ENCODE results near the gene GALNT13.

Gene GALNT13

DNA sequence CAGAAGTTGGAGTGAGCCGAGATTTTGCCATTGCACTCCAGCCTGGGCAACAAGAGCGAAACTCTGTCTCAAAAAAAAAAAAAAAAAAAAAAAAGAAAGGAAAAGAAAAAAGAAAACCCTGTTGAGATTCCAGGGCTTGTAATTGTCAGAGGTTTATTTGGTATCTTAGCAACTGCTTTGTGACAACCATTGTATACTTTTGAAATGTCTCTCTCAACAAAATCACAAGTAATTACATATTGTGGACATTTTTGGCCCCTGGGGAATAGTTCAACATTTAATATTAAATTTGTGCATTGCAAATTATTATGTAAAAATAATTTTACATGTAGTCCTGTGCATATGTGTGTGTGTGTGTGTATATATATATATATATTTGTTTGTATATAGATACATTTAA, 270.8 kb downstream of the GALNT13 start:
- TF ChIP-seq POLR2AphosphoS5 (IDR thresholded peaks at IDR 0.05; ENCODE audit: low read depth, low read length) (no peak), FOXP2 (optimal IDR thresholded peaks at IDR 0.05; ENCODE audit: borderline replicate concordance, extremely low read depth, extremely low read length, insufficient read depth) (no peak), SIN3A (IDR thresholded peaks at IDR 0.05; ENCODE audit: borderline replicate concordance, insufficient read depth, low read length) (no peak)

DNA sequence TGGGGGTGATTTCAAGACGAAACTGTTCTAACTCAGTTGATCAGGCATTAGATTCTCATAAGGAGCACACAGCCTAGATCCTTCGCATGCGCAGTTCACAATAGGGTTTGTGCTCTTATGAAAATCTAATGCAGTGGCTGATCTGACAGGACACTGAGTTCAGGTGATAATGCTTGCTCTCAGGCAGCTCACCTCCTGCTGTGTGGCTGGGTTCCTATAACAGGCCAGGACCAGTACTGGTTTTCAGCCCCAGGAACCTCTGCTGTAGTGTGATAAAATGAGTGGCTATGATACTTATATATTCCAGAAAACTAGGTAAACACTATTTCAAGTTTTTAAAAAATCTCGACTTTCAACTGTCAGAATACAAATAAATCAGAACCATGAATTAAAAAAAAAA, 271.4 kb downstream of the GALNT13 start:
- TF ChIP-seq SIN3A (IDR thresholded peaks at IDR 0.05; ENCODE audit: borderline replicate concordance, insufficient read depth, low read length) (no peak), TAF1 (IDR thresholded peaks at IDR 0.05; ENCODE audit: borderline replicate concordance, insufficient read depth, low read length) (no peak), POLR2AphosphoS5 (IDR thresholded peaks at IDR 0.05; ENCODE audit: low read depth, low read length) (no peak), FOXP2 (optimal IDR thresholded peaks at IDR 0.05; ENCODE audit: borderline replicate concordance, extremely low read depth, extremely low read length, insufficient read depth) (no peak)
- TF ChIP-seq, protein P1, sequence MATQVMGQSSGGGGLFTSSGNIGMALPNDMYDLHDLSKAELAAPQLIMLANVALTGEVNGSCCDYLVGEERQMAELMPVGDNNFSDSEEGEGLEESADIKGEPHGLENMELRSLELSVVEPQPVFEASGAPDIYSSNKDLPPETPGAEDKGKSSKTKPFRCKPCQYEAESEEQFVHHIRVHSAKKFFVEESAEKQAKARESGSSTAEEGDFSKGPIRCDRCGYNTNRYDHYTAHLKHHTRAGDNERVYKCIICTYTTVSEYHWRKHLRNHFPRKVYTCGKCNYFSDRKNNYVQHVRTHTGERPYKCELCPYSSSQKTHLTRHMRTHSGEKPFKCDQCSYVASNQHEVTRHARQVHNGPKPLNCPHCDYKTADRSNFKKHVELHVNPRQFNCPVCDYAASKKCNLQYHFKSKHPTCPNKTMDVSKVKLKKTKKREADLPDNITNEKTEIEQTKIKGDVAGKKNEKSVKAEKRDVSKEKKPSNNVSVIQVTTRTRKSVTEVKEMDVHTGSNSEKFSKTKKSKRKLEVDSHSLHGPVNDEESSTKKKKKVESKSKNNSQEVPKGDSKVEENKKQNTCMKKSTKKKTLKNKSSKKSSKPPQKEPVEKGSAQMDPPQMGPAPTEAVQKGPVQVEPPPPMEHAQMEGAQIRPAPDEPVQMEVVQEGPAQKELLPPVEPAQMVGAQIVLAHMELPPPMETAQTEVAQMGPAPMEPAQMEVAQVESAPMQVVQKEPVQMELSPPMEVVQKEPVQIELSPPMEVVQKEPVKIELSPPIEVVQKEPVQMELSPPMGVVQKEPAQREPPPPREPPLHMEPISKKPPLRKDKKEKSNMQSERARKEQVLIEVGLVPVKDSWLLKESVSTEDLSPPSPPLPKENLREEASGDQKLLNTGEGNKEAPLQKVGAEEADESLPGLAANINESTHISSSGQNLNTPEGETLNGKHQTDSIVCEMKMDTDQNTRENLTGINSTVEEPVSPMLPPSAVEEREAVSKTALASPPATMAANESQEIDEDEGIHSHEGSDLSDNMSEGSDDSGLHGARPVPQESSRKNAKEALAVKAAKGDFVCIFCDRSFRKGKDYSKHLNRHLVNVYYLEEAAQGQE (IDR thresholded peaks at IDR 0.05; ENCODE audit: insufficient read depth in 1 of 2, low read depth in 2 of 2, low read length in 2 of 2): no peak

DNA sequence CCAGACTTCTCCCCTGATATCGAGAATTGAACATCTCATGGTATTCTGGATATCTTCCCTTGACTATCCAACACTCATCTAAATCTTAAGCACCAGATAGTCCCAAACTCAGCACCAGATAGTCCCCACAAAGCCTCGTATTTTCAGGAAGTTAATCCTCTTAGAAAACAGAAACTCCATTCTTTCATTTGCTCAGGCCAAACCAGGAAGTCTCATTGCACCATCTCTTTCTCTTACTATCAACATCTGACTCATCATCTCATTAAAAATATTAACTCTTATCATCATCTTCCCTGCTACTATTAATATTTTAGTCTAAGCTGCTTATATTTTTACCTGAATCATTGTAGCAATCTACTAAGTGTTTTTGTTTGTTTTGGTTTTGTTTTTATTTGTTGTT, 286.4 kb downstream of the GALNT13 start:
- TF ChIP-seq, protein P1 (IDR thresholded peaks at IDR 0.05; ENCODE audit: insufficient read depth in 1 of 2, low read depth in 2 of 2, low read length in 2 of 2): no peak
- no peak for TF ChIP-seq POLR2AphosphoS5 (IDR thresholded peaks at IDR 0.05; ENCODE audit: low read depth, low read length)
- no peak for TF ChIP-seq TAF1 (IDR thresholded peaks at IDR 0.05; ENCODE audit: borderline replicate concordance, insufficient read depth, low read length)
- TF ChIP-seq FOXP2 (optimal IDR thresholded peaks at IDR 0.05; ENCODE audit: borderline replicate concordance, extremely low read depth, extremely low read length, insufficient read depth): no peak
- no peak for TF ChIP-seq SIN3A (IDR thresholded peaks at IDR 0.05; ENCODE audit: borderline replicate concordance, insufficient read depth, low read length)

DNA sequence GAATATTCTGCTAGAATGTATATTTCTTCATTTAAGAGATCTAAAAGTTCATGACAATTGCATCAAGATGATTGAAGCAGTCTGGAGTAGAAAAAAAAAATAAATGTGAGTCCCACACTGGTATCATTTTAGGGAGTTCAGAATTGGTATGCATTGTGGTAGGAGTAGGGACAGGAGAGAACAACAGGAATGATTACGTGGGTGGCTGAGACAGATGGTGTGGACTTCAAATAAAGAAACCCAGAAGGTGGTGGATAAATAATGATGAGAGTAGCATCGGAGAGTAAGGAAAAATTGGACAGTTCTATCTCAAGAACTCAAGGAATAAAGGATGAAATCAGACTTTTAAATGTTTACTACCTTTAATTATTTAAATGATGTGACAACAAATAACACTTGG, 289.6 kb downstream of the GALNT13 start:
- no peak for TF ChIP-seq TAF1 (IDR thresholded peaks at IDR 0.05; ENCODE audit: borderline replicate concordance, insufficient read depth, low read length)
- TF ChIP-seq FOXP2 (optimal IDR thresholded peaks at IDR 0.05; ENCODE audit: borderline replicate concordance, extremely low read depth, extremely low read length, insufficient read depth): no peak
- no peak for TF ChIP-seq POLR2AphosphoS5 (IDR thresholded peaks at IDR 0.05; ENCODE audit: low read depth, low read length)
- no peak for TF ChIP-seq SIN3A (IDR thresholded peaks at IDR 0.05; ENCODE audit: borderline replicate concordance, insufficient read depth, low read length)
- TF ChIP-seq, protein P1 (IDR thresholded peaks at IDR 0.05; ENCODE audit: insufficient read depth in 1 of 2, low read depth in 2 of 2, low read length in 2 of 2): no peak

DNA sequence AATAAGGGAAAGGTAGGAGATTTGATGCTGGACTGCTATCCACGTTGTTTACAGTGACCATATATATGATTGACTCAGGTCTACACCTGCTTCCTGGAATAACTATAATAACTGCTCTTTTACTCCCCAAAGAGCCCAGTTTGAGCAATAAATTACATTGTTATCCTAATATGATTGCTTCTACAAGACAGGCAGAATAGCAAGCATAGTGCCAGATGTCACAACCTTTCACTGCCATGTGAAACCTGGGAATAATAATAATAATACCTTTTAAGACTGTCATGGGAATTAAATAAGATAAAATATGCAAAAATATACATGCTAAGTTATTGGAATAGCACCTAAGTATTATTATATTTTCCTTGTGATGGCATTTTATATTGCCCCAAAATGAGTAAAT, 298.7 kb downstream of the GALNT13 start:
- TF ChIP-seq, protein P1 (IDR thresholded peaks at IDR 0.05; ENCODE audit: insufficient read depth in 1 of 2, low read depth in 2 of 2, low read length in 2 of 2): no peak
- TF ChIP-seq FOXP2 (optimal IDR thresholded peaks at IDR 0.05; ENCODE audit: borderline replicate concordance, extremely low read depth, extremely low read length, insufficient read depth) (no peak), POLR2AphosphoS5 (IDR thresholded peaks at IDR 0.05; ENCODE audit: low read depth, low read length) (no peak), TAF1 (IDR thresholded peaks at IDR 0.05; ENCODE audit: borderline replicate concordance, insufficient read depth, low read length) (no peak), SIN3A (IDR thresholded peaks at IDR 0.05; ENCODE audit: borderline replicate concordance, insufficient read depth, low read length) (no peak)

All from PFSK-1 (cell line).